WTC11 (cell line): ENCODE measurements around the gene SMG9. TPM values are rescaled to one million over a fixed set of nuclear protein-coding genes. Genes with fewer than 3 reads are reported as not detected.

ENCODE experiments used
- CREB1 ChIP-seq: sonication (generic); formaldehyde crosslinking; IDR thresholded peaks from 2 replicates; pipeline ENCODE4 v1.8.0; 2023; ENCODE audit warnings: mild to moderate bottlenecking, missing genetic modification reagents
- ELF4 ChIP-seq: sonication (generic); formaldehyde crosslinking; IDR thresholded peaks from 2 replicates; pipeline ENCODE4 v1.8.1; 2022; ENCODE audit warnings: low read depth, mild to moderate bottlenecking, moderate library complexity, missing genetic modification reagents
- EMX1 ChIP-seq: fragments of 250-450 bp; sonication (Bioruptor Pico); IDR thresholded peaks from 2 replicates; pipeline ENCODE4 v1.8.0; 2021; ENCODE audit warnings: mild to moderate bottlenecking
- FOXJ3 ChIP-seq: sonication (generic); formaldehyde crosslinking; IDR thresholded peaks from 2 replicates; pipeline ENCODE4 v1.9.0; 2021; ENCODE audit warnings: missing genetic modification reagents, mild to moderate bottlenecking, borderline replicate concordance
- FOXP1 ChIP-seq: sonication (generic); formaldehyde crosslinking; IDR thresholded peaks from 2 replicates; pipeline ENCODE4 v1.8.0; 2022; ENCODE audit warnings: missing genetic modification reagents, mild to moderate bottlenecking, moderate library complexity, borderline replicate concordance
- HMGA2 ChIP-seq: fragments of 250-450 bp; sonication (Bioruptor Pico); IDR thresholded peaks from 2 replicates; pipeline ENCODE4 v1.4.0; 2021; ENCODE audit warnings: mild to moderate bottlenecking, moderate library complexity
- JUN ChIP-seq: sonication (generic); formaldehyde crosslinking; IDR thresholded peaks from 2 replicates; pipeline ENCODE4 v1.8.0; 2023; ENCODE audit warnings: mild to moderate bottlenecking, missing genetic modification reagents
- MXD4 ChIP-seq: fragments of 250-450 bp; sonication (Bioruptor Pico); IDR thresholded peaks from 2 replicates; pipeline ENCODE4 v1.8.0; 2021; ENCODE audit warnings: mild to moderate bottlenecking, moderate library complexity, borderline replicate concordance
- NFATC4 ChIP-seq: fragments of 250-450 bp; sonication (Bioruptor Pico); IDR thresholded peaks from 2 replicates; pipeline ENCODE4 v1.9.0; 2021; ENCODE audit warnings: mild to moderate bottlenecking
- NR1H2 ChIP-seq: sonication (generic); formaldehyde crosslinking; IDR thresholded peaks from 2 replicates; pipeline ENCODE4 v1.9.0; 2021; ENCODE audit warnings: mild to moderate bottlenecking, moderate library complexity, missing genetic modification reagents
- SOX15 ChIP-seq: fragments of 250-450 bp; sonication (Bioruptor Pico); IDR thresholded peaks from 2 replicates; pipeline ENCODE4 v1.9.0; 2021; ENCODE audit warnings: mild to moderate bottlenecking
- TEAD1 ChIP-seq: sonication (generic); formaldehyde crosslinking; IDR thresholded peaks from 2 replicates; pipeline ENCODE4 v1.8.0; 2022; ENCODE audit warnings: mild to moderate bottlenecking, missing genetic modification reagents
- ZBTB21 ChIP-seq: sonication (generic); formaldehyde crosslinking; IDR thresholded peaks from 2 replicates; pipeline ENCODE4 v1.8.1; 2023; ENCODE audit warnings: mild to moderate bottlenecking, missing genetic modification reagents, borderline replicate concordance
- ZNF121 ChIP-seq: sonication (generic); formaldehyde crosslinking; IDR thresholded peaks from 2 replicates; pipeline ENCODE4 v1.8.0; 2023; ENCODE audit warnings: missing genetic modification reagents
- ZNF232 ChIP-seq: sonication (generic); formaldehyde crosslinking; IDR thresholded peaks from 2 replicates; pipeline ENCODE4 v1.8.0; 2022; ENCODE audit warnings: mild to moderate bottlenecking, missing genetic modification reagents
- ZNF317 ChIP-seq: sonication (generic); formaldehyde crosslinking; IDR thresholded peaks from 2 replicates; pipeline ENCODE4 v1.8.1; 2023; ENCODE audit warnings: low read depth, mild to moderate bottlenecking, moderate library complexity, missing genetic modification reagents, borderline replicate concordance
- ZNF416 ChIP-seq: fragments of 250-450 bp; sonication (Bioruptor Pico); IDR thresholded peaks from 2 replicates; pipeline ENCODE4 v1.9.0; 2021; ENCODE audit warnings: mild to moderate bottlenecking, inconsistent platforms
- total RNA-seq: library from RNA; stranded (reverse); gene quantifications from 3 replicates; pipeline ENCODE4 v1.2.3, GENCODE V29; 2021
- TF ChIP-seq, protein P1 (sequence below): sonication (generic); formaldehyde crosslinking; IDR thresholded peaks from 2 replicates; pipeline ENCODE4 v1.8.0; 2023; ENCODE audit warnings: mild to moderate bottlenecking, missing genetic modification reagents
- TF ChIP-seq, protein P2 (sequence below): sonication (generic); formaldehyde crosslinking; IDR thresholded peaks from 2 replicates; pipeline ENCODE4 v1.8.1; 2022; ENCODE audit warnings: missing genetic modification reagents, borderline replicate concordance
- TF ChIP-seq, protein P3 (sequence below): sonication (generic); formaldehyde crosslinking; IDR thresholded peaks from 2 replicates; pipeline ENCODE4 v1.8.0; 2022; ENCODE audit warnings: mild to moderate bottlenecking, missing genetic modification reagents
- TF ChIP-seq, protein P4 (sequence below): sonication (generic); formaldehyde crosslinking; IDR thresholded peaks from 2 replicates; pipeline ENCODE4 v1.8.1; 2023; ENCODE audit warnings: mild to moderate bottlenecking, missing genetic modification reagents, moderate library complexity
- TF ChIP-seq, protein P5 (sequence below): fragments of 250-450 bp; sonication (Bioruptor Pico); IDR thresholded peaks from 2 replicates; pipeline ENCODE4 v1.9.0; 2021; ENCODE audit warnings: mild to moderate bottlenecking, borderline replicate concordance
- TF ChIP-seq, protein P6 (sequence below): sonication (generic); formaldehyde crosslinking; IDR thresholded peaks from 2 replicates; pipeline ENCODE4 v1.8.1; 2022; ENCODE audit warnings: mild to moderate bottlenecking, missing genetic modification reagents, moderate library complexity, borderline replicate concordance
- TF ChIP-seq, protein P7 (sequence below): fragments of 250-450 bp; sonication (Bioruptor Pico); IDR thresholded peaks from 2 replicates; pipeline ENCODE4 v1.9.0; 2021; ENCODE audit warnings: mild to moderate bottlenecking
- TF ChIP-seq, protein P8 (sequence below): fragments of 250-450 bp; sonication (Bioruptor Pico); IDR thresholded peaks from 2 replicates; pipeline ENCODE4 v1.8.0; 2021; ENCODE audit warnings: mild to moderate bottlenecking

Gene SMG9
- total RNA-seq, 1 experiment from 2014 or later: 25.7 TPM

DNA sequence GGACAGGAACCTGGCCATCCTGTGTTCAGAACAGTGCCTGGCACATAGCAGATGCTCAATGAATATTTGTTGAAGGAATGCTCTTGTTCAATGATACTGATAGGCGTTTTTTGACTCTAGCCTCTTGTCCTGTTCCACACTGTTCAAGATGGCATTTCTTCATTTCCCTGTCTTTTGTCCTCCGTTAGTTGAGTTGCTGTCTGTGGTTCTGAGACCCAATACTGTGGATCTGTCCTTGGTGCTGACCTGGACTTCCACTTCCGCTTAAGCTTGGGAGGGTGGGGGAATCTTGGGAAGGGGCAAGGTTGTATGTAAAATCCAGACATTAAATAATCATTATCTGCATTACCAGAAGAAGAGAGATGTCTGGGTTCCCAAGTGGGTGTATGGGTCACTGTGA is 34.3 kb upstream of the SMG9 start (continued):
- TF ChIP-seq, protein P1, sequence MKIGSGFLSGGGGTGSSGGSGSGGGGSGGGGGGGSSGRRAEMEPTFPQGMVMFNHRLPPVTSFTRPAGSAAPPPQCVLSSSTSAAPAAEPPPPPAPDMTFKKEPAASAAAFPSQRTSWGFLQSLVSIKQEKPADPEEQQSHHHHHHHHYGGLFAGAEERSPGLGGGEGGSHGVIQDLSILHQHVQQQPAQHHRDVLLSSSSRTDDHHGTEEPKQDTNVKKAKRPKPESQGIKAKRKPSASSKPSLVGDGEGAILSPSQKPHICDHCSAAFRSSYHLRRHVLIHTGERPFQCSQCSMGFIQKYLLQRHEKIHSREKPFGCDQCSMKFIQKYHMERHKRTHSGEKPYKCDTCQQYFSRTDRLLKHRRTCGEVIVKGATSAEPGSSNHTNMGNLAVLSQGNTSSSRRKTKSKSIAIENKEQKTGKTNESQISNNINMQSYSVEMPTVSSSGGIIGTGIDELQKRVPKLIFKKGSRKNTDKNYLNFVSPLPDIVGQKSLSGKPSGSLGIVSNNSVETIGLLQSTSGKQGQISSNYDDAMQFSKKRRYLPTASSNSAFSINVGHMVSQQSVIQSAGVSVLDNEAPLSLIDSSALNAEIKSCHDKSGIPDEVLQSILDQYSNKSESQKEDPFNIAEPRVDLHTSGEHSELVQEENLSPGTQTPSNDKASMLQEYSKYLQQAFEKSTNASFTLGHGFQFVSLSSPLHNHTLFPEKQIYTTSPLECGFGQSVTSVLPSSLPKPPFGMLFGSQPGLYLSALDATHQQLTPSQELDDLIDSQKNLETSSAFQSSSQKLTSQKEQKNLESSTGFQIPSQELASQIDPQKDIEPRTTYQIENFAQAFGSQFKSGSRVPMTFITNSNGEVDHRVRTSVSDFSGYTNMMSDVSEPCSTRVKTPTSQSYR: peak; percentile 88; the same call in 1 of the 2 replicates
- TF ChIP-seq, protein P2, sequence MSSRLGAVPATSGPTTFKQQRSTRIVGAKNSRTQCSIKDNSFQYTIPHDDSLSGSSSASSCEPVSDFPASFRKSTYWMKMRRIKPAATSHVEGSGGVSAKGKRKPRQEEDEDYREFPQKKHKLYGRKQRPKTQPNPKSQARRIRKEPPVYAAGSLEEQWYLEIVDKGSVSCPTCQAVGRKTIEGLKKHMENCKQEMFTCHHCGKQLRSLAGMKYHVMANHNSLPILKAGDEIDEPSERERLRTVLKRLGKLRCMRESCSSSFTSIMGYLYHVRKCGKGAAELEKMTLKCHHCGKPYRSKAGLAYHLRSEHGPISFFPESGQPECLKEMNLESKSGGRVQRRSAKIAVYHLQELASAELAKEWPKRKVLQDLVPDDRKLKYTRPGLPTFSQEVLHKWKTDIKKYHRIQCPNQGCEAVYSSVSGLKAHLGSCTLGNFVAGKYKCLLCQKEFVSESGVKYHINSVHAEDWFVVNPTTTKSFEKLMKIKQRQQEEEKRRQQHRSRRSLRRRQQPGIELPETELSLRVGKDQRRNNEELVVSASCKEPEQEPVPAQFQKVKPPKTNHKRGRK (CRISPR knock-in tag): no peak
- TF ChIP-seq SOX15 (CRISPR knock-in tag): no peak
- no peak for TF ChIP-seq MXD4
- no peak for TF ChIP-seq ELF4 (CRISPR knock-in tag)
- TF ChIP-seq, protein P3, sequence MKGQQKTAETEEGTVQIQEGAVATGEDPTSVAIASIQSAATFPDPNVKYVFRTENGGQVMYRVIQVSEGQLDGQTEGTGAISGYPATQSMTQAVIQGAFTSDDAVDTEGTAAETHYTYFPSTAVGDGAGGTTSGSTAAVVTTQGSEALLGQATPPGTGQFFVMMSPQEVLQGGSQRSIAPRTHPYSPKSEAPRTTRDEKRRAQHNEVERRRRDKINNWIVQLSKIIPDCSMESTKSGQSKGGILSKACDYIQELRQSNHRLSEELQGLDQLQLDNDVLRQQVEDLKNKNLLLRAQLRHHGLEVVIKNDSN: peak; percentile 78
- TF ChIP-seq, protein P4, sequence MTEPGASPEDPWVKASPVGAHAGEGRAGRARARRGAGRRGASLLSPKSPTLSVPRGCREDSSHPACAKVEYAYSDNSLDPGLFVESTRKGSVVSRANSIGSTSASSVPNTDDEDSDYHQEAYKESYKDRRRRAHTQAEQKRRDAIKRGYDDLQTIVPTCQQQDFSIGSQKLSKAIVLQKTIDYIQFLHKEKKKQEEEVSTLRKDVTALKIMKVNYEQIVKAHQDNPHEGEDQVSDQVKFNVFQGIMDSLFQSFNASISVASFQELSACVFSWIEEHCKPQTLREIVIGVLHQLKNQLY (CRISPR knock-in tag): no peak
- TF ChIP-seq NR1H2 (CRISPR knock-in tag): peak; percentile 75; the same call in 1 of the 2 replicates
- TF ChIP-seq, protein P5, sequence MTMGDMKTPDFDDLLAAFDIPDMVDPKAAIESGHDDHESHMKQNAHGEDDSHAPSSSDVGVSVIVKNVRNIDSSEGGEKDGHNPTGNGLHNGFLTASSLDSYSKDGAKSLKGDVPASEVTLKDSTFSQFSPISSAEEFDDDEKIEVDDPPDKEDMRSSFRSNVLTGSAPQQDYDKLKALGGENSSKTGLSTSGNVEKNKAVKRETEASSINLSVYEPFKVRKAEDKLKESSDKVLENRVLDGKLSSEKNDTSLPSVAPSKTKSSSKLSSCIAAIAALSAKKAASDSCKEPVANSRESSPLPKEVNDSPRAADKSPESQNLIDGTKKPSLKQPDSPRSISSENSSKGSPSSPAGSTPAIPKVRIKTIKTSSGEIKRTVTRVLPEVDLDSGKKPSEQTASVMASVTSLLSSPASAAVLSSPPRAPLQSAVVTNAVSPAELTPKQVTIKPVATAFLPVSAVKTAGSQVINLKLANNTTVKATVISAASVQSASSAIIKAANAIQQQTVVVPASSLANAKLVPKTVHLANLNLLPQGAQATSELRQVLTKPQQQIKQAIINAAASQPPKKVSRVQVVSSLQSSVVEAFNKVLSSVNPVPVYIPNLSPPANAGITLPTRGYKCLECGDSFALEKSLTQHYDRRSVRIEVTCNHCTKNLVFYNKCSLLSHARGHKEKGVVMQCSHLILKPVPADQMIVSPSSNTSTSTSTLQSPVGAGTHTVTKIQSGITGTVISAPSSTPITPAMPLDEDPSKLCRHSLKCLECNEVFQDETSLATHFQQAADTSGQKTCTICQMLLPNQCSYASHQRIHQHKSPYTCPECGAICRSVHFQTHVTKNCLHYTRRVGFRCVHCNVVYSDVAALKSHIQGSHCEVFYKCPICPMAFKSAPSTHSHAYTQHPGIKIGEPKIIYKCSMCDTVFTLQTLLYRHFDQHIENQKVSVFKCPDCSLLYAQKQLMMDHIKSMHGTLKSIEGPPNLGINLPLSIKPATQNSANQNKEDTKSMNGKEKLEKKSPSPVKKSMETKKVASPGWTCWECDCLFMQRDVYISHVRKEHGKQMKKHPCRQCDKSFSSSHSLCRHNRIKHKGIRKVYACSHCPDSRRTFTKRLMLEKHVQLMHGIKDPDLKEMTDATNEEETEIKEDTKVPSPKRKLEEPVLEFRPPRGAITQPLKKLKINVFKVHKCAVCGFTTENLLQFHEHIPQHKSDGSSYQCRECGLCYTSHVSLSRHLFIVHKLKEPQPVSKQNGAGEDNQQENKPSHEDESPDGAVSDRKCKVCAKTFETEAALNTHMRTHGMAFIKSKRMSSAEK (CRISPR knock-in tag): no peak
- TF ChIP-seq, protein P6, sequence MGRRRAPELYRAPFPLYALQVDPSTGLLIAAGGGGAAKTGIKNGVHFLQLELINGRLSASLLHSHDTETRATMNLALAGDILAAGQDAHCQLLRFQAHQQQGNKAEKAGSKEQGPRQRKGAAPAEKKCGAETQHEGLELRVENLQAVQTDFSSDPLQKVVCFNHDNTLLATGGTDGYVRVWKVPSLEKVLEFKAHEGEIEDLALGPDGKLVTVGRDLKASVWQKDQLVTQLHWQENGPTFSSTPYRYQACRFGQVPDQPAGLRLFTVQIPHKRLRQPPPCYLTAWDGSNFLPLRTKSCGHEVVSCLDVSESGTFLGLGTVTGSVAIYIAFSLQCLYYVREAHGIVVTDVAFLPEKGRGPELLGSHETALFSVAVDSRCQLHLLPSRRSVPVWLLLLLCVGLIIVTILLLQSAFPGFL: no peak
- peak; percentile 66; the same call in 1 of the 2 replicates for TF ChIP-seq FOXJ3
- no peak for TF ChIP-seq ZNF121 (CRISPR knock-in tag)
- TF ChIP-seq CREB1: peak; percentile 68; the same call in 1 of the 2 replicates
- no peak for TF ChIP-seq ZNF317 (CRISPR knock-in tag)
- TF ChIP-seq NFATC4 (CRISPR knock-in tag): no peak
- no peak for TF ChIP-seq HMGA2 (CRISPR knock-in tag)
- peak; percentile 97 for TF ChIP-seq JUN (CRISPR knock-in tag)
- no peak for TF ChIP-seq ZBTB21 (CRISPR knock-in tag)
- TF ChIP-seq ZNF232: peak; percentile 78; the same call in 1 of the 2 replicates
- TF ChIP-seq EMX1 (CRISPR knock-in tag): no peak
- TF ChIP-seq, protein P7, sequence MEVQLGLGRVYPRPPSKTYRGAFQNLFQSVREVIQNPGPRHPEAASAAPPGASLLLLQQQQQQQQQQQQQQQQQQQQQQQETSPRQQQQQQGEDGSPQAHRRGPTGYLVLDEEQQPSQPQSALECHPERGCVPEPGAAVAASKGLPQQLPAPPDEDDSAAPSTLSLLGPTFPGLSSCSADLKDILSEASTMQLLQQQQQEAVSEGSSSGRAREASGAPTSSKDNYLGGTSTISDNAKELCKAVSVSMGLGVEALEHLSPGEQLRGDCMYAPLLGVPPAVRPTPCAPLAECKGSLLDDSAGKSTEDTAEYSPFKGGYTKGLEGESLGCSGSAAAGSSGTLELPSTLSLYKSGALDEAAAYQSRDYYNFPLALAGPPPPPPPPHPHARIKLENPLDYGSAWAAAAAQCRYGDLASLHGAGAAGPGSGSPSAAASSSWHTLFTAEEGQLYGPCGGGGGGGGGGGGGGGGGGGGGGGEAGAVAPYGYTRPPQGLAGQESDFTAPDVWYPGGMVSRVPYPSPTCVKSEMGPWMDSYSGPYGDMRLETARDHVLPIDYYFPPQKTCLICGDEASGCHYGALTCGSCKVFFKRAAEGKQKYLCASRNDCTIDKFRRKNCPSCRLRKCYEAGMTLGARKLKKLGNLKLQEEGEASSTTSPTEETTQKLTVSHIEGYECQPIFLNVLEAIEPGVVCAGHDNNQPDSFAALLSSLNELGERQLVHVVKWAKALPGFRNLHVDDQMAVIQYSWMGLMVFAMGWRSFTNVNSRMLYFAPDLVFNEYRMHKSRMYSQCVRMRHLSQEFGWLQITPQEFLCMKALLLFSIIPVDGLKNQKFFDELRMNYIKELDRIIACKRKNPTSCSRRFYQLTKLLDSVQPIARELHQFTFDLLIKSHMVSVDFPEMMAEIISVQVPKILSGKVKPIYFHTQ: no peak
- no peak for TF ChIP-seq ZNF416 (CRISPR knock-in tag)
- TF ChIP-seq, protein P8, sequence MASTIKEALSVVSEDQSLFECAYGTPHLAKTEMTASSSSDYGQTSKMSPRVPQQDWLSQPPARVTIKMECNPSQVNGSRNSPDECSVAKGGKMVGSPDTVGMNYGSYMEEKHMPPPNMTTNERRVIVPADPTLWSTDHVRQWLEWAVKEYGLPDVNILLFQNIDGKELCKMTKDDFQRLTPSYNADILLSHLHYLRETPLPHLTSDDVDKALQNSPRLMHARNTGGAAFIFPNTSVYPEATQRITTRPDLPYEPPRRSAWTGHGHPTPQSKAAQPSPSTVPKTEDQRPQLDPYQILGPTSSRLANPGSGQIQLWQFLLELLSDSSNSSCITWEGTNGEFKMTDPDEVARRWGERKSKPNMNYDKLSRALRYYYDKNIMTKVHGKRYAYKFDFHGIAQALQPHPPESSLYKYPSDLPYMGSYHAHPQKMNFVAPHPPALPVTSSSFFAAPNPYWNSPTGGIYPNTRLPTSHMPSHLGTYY (CRISPR knock-in tag): no peak
- peak; percentile 60; the same call in 1 of the 2 replicates for TF ChIP-seq TEAD1 (CRISPR knock-in tag)
- no peak for TF ChIP-seq FOXP1
